GM12891 (cell line): Measurements from ENCODE around the gene SERINC5.

Experiments used
- POLR2A ChIP-seq: IDR thresholded peaks from 2 replicates; pipeline ENCODE4 v1.6.1; 2011; ENCODE audit warnings: low read depth, low read length, control low read depth
- POLR2AphosphoS5 ChIP-seq: IDR thresholded peaks from 2 replicates; pipeline ENCODE4 v1.6.1; 2011; ENCODE audit warnings: low read depth, low read length, control low read depth
- POU2F2 ChIP-seq: IDR thresholded peaks from 2 replicates; pipeline ENCODE4 v1.6.1; 2011; ENCODE audit warnings: low read depth, mild to moderate bottlenecking, control low read depth, low read length, moderate library complexity
- SPI1 ChIP-seq: IDR thresholded peaks from 2 replicates; pipeline ENCODE4 v1.6.1; 2011; ENCODE audit warnings: low read depth, low read length, control low read depth
- TAF1 ChIP-seq: IDR thresholded peaks from 2 replicates; pipeline ENCODE4 v1.6.1; 2011; ENCODE audit warnings: low read depth, low read length, control low read depth

DNA sequence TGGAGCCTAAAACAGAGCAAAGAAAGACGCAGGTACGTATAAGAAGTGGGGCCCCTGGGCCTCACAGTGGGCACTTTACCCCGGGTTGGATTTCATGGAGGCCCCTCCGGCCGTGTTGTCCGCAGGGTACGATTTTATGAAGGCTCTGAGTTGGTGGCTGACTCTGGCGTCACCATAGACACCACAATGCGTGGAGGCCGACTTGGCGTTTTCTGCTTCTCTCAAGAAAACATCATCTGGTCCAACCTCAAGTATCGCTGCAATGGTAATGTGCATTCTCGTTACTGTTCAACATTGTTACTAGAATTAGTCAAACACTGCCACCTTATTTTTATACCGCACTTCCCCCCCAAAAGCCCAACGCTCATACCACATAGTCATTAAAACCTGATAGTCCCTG is 173.6 kb downstream of the SERINC5 start:
- TF ChIP-seq POLR2A = no peak
- TF ChIP-seq TAF1 = no peak
- no peak for TF ChIP-seq POLR2AphosphoS5
- TF ChIP-seq SPI1 = no peak
- no peak for TF ChIP-seq POU2F2
